ENCODE measurements around the gene CXCL17.

The CXCL17 gene

DNA sequence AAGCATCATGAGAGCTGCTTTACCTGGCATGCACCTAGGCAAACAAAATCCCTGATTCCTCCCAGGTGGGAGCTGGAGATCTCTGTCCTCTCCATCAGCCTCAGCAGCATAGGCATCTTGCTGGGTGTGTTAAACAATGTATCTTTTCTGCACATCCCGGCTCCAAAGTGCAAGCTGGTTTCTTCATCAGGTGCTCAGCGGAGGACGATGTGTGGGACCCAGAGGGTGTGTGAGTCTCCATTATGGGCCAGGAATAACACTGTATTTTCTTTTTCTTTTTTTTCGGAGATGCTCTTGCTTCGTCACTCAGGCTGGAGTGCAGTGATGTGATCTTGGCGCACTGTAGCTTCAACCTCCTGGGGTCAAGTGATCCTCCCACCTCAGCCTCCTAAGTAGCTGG is 62.6 kb downstream of the CXCL17 start:
- no peak overlapping the region for H3K4me3 Mint-ChIP-seq
- no peak overlapping the region for H3K27ac Mint-ChIP-seq
- TF ChIP-seq CTCF (IDR thresholded peaks at IDR 0.05; ENCODE audit: unreplicated experiment in 3 of 3), result no peak
- no peaks in the 10 kb centered on the region for H3K9me3 Mint-ChIP-seq
- H3K4me1 Mint-ChIP-seq, result no peaks in the 10 kb centered on the region
- H3K27me3 Mint-ChIP-seq (ENCODE audit: low read depth), result peaks cover 6% of the 10 kb centered on the region
- H3K36me3 Mint-ChIP-seq (ENCODE audit: low read depth), result peaks cover 8% of the 10 kb centered on the region

All from nephron (organoid).